Measurements from ENCODE around the gene XRCC6. TPM values are rescaled to one million over a fixed set of nuclear protein-coding genes. Genes with fewer than 3 reads are reported as not detected.

XRCC6 gene
- total and polyA plus RNA-seq, 2 of the 13 experiments (the other 11 are each of a cell fraction or from before 2014, with no cell fraction given) = 124 to 625 TPM

DNA sequence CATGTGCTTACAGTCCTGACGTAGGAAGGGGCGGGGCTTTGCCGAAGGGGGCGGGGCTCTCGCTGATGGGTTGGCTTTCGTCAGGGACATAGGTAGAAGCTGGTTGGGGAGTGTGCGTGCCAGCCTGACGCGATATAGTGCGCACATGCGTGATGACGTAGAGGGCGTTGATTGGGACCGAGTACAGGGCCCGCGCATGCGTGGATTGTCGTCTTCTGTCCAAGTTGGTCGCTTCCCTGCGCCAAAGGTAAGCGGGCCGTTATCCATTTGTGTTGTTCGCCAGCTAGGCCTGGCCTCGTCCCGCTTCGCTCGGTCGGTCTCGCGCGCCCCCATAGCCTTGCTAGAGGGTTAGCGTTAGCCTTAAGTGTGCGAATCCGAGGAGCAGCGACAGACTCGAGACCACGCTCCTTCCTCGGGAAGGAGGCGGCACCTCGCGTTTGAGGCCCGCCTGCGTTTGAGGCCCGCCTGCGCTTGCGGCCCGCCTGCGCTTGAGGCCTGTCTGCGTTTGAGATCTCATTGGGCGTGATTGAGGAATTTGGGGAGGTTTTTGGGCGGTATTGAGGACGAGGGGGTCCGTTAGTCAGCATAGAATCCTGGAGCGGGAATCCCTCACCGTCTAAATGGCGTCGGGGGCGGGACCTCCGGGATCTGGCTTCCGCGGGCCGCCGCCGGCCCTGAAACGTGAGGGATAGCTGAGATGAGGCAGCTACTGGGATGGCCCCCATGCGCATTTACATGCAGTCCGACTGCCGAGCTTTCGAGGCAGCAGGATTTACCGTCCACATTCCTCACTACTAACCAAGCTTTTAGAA, at the start of gene XRCC6 (continued):
- TF ChIP-seq, protein P1, sequence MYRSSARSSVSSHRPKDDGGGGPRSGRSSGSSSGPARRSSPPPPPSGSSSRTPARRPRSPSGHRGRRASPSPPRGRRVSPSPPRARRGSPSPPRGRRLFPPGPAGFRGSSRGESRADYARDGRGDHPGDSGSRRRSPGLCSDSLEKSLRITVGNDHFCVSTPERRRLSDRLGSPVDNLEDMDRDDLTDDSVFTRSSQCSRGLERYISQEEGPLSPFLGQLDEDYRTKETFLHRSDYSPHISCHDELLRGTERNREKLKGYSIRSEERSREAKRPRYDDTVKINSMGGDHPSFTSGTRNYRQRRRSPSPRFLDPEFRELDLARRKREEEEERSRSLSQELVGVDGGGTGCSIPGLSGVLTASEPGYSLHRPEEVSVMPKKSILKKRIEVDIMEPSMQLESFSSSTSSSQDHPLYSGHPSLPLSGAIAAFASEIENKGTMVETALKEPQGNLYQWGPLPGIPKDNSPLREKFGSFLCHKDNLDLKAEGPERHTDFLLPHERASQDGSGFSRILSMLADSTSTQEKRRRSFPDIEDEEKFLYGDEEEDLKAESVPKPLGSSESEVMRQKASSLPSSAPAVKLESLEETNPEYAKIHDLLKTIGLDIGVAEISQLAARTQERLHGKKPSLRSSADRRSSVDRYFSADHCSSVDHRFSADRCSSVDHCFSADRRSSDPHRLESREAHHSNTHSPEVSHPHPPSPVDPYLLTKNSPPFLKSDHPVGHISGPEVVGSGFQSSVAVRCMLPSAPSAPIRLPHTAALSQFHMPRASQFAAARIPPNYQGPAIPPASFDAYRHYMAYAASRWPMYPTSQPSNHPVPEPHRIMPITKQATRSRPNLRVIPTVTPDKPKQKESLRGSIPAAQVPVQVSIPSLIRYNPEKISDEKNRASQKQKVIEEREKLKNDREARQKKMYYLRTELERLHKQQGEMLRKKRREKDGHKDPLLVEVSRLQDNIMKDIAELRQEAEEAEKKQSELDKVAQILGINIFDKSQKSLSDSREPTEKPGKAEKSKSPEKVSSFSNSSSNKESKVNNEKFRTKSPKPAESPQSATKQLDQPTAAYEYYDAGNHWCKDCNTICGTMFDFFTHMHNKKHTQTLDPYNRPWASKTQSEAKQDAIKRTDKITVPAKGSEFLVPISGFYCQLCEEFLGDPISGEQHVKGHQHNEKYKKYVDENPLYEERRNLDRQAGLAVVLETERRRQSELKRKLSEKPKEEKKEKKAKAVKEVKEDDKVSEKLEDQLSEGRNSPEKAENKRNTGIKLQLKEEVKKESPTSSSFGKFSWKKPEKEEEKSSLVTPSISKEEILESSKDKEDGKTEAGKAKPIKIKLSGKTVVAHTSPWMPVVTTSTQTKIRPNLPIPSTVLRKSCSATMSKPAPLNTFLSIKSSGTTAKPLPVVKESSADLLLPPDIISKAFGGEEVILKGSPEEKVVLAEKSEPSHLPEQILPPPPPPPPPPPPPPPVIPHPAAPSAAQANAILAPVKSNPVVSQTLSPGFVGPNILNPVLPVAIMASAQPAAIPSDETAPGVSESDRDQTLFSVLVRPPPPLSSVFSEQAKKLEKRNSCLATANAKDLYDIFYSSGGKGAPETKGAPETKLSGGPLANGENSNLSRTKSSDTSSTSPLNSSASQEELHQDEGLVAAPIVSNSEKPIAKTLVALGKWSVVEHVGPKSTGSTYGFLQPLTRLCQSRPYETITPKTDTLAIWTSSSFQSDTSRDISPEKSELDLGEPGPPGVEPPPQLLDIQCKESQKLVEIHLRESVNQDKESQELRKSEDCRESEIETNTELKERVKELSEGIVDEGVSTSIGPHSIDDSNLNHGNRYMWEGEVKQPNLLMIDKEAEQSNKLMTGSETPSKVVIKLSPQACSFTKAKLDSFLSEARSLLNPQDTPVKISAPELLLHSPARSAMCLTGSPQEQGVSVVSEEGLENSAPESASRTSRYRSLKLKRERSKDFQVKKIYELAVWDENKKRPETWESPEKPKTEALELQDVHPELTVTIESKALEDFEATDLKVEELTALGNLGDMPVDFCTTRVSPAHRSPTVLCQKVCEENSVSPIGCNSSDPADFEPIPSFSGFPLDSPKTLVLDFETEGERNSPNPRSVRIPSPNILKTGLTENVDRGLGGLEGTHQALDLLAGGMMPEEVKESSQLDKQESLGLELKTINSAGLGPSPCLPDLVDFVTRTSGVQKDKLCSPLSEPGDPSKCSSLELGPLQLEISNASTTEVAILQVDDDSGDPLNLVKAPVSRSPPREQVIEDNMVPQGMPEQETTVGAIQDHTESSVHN (CRISPR knock-in tag; IDR thresholded peaks at IDR 0.05) = 0 out of 2 replicates have a peak, but pooled peaks have one; percentile 32
- TF ChIP-seq ZFP41 (CRISPR knock-in tag; IDR thresholded peaks at IDR 0.05; ENCODE audit: borderline replicate concordance) (no peak), ATF7 (IDR thresholded peaks at IDR 0.05) (peak; percentile 58), ATF7 (CRISPR knock-in tag; IDR thresholded peaks at IDR 0.05) (no peak)
- TF ChIP-seq, protein P2, sequence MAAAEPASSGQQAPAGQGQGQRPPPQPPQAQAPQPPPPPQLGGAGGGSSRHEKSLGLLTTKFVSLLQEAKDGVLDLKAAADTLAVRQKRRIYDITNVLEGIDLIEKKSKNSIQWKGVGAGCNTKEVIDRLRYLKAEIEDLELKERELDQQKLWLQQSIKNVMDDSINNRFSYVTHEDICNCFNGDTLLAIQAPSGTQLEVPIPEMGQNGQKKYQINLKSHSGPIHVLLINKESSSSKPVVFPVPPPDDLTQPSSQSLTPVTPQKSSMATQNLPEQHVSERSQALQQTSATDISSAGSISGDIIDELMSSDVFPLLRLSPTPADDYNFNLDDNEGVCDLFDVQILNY (CRISPR knock-in tag; conservative IDR thresholded peaks at IDR 0.05) = no peak
- TF ChIP-seq, protein P3, sequence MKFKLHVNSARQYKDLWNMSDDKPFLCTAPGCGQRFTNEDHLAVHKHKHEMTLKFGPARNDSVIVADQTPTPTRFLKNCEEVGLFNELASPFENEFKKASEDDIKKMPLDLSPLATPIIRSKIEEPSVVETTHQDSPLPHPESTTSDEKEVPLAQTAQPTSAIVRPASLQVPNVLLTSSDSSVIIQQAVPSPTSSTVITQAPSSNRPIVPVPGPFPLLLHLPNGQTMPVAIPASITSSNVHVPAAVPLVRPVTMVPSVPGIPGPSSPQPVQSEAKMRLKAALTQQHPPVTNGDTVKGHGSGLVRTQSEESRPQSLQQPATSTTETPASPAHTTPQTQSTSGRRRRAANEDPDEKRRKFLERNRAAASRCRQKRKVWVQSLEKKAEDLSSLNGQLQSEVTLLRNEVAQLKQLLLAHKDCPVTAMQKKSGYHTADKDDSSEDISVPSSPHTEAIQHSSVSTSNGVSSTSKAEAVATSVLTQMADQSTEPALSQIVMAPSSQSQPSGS (CRISPR knock-in tag; IDR thresholded peaks at IDR 0.05) = peak; percentile 75; the same call in 1 of the 2 replicates
- TF ChIP-seq, protein P4, sequence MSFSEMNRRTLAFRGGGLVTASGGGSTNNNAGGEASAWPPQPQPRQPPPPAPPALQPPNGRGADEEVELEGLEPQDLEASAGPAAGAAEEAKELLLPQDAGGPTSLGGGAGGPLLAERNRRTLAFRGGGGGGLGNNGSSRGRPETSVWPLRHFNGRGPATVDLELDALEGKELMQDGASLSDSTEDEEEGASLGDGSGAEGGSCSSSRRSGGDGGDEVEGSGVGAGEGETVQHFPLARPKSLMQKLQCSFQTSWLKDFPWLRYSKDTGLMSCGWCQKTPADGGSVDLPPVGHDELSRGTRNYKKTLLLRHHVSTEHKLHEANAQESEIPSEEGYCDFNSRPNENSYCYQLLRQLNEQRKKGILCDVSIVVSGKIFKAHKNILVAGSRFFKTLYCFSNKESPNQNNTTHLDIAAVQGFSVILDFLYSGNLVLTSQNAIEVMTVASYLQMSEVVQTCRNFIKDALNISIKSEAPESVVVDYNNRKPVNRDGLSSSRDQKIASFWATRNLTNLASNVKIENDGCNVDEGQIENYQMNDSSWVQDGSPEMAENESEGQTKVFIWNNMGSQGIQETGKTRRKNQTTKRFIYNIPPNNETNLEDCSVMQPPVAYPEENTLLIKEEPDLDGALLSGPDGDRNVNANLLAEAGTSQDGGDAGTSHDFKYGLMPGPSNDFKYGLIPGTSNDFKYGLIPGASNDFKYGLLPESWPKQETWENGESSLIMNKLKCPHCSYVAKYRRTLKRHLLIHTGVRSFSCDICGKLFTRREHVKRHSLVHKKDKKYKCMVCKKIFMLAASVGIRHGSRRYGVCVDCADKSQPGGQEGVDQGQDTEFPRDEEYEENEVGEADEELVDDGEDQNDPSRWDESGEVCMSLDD (CRISPR knock-in tag; IDR thresholded peaks at IDR 0.05; ENCODE audit: borderline replicate concordance) = no peak
